Heart left ventricle (tissue), 16 donors: ENCODE data around the gene FAM227B. TPM values are rescaled to one million over a fixed set of nuclear protein-coding genes. Genes with fewer than 3 reads are reported as not detected.
A peak's percentile ranks its signal among the peaks of the same experiment; 100 is the strongest.

Source experiments
- ATAC-seq, 4 donors: fragments of 200-7000 bp; cut with Tn5 transposase; one replicate each; pipeline ENCODE4 v1.9.1; 2020 to 2022; ENCODE audit warnings: moderate library complexity in 4 of 4, mild to moderate bottlenecking in 3 of 4, moderate number of reproducible peaks in 1 of 4
- DNase-seq, 5 donors: peaks; one replicate each; pipeline ENCODE4 v3.0.0-alpha.2; 2020
- H3K27ac ChIP-seq, 12 donors: fragments of 200-600 bp; sonication (generic) in 4 of 12; one replicate each; pipeline versions ENCODE4 v1.5.0 to v1.8.0; 2016 to 2022; ENCODE audit warnings: mild to moderate bottlenecking in 2 of 12
- H3K27me3 ChIP-seq, 9 donors: fragments of 200-600 bp; sonication (generic) in 2 of 9; one replicate each; pipeline versions ENCODE4 v1.5.1 to v1.8.0; 2016 to 2022; ENCODE audit warnings: mild to moderate bottlenecking in 3 of 9
- H3K36me3 ChIP-seq, 9 donors: fragments of 200-600 bp; sonication (generic) in 2 of 9; one replicate each; pipeline versions ENCODE4 v1.5.0 to v1.8.0; 2018 to 2022; ENCODE audit warnings: mild to moderate bottlenecking in 2 of 9
- H3K4me1 ChIP-seq, 12 donors: fragments of 200-600 bp; sonication (generic) in 4 of 12; one replicate each; pipeline versions ENCODE4 v1.5.0 to v1.8.0; 2016 to 2022; ENCODE audit warnings: mild to moderate bottlenecking in 3 of 12
- H3K4me3 ChIP-seq, 12 donors: fragments of 200-600 bp; sonication (generic) in 4 of 12; one replicate each; pipeline versions ENCODE4 v1.5.0 to v1.8.0; 2017 to 2022; ENCODE audit warnings: mild to moderate bottlenecking in 9 of 12, moderate library complexity in 4 of 12
- H3K9me3 ChIP-seq, 12 donors: fragments of 200-600 bp; sonication (generic) in 4 of 12; one replicate each; pipeline versions ENCODE4 v1.5.0 to v1.8.0; 2016 to 2022; ENCODE audit warnings: mild to moderate bottlenecking in 1 of 12
- CTCF ChIP-seq, 12 donors: fragments of 200-600 bp; sonication (generic) in 4 of 12; IDR thresholded peaks; one replicate each; pipeline versions ENCODE4 v1.5.0 to v1.8.0; 2018 to 2022; ENCODE audit warnings: antibody characterized with exemption in 12 of 12, mild to moderate bottlenecking in 5 of 12
- POLR2A ChIP-seq, 2 donors: fragments of 450-650 bp; IDR thresholded peaks; one replicate each; pipeline ENCODE4 v1.6.1; 2017; ENCODE audit warnings: antibody characterized with exemption in 2 of 2, mild to moderate bottlenecking in 2 of 2, moderate library complexity in 2 of 2
- WGBS, 4 donors: extraction: QIAGEN DNeasy Blood & Tissue Kit in 2 of 4; methylation state at CpG; one replicate each; pipeline versions ENCODE4 v1.1.5 to v1.1.7; 2013 to 2018; 5-methylcytosine and 5-hydroxymethylcytosine counted together
- intact Hi-C, 10 donors: fragments of 100-400 bp; cut with DNase I; formaldehyde crosslinking; loops; one replicate each; pipeline versions ENCODE4 v1.11.1 to v1.14.2; 2022
- polyA plus RNA-seq, 2 donors: library from polyadenylated mRNA; stranded (reverse); fragments of 200-250 nt; gene quantifications; one replicate each; pipeline ENCODE4 v1.2.3, GENCODE V29; 2013
- total RNA-seq, 9 donors: library from RNA; depleted of rRNA in 2 of 9; stranded (reverse); fragments of >200 nt in 2 of 9; fragmentation: NEBNext Ultra II Directional in 3 of 9; extraction: Animal tissue kit (Norgen Biotek cat#: 25700) in 3 of 9; gene quantifications; one replicate each; pipeline versions ENCODE4 v1.1.0 to v1.2.4, GENCODE V29; 2016 to 2023
- donor health status: ischemic (EF 13 %, LVEDD 7.1; RV severe dilation, severe dysfunction).
- donor health status: healthy with polysubstance abuse.
- donor health status: DM: no; HTN: yes; CAD: no.
- donor health status: DM: no; HTN: no; CAD: no.
- donor health status: ischemic (EF 25% LVEDD 6.9; RV normal size, moderate dysfunction).
- donor health status: ischemic (EF 25% LVEDD 5.7; RV mildly dilated, moderate dysfunction).
- donor health status: healthy.
- donor health status: DM: yes; HTN: yes; CAD: no.
- donor health status: ischemic (EF 35%, LVEDD 5.7; RV mildly dilated, moderate dysfunction).
- donor health status: nonischemic (EF 11% LVEDD 7.7; RV severe dilation, severe dysfunction).
- donor health status: DM: yes; HTN: yes; CAD: no.
- donor health status: PGD.
- donor health status: ischemic (EF 29% LVEDD 5.4; RV normal size, mild dysfunction).
- donor health status: nonischemic (EF 23%, LVEDD 6.1; RV moderate dilation, normal function).

Gene FAM227B
- total and polyA plus RNA-seq, 11 donors = 5.8 to 18.8 (median 14.3) TPM

- no peaks in the 10 kb centered on the region for H3K27me3 ChIP-seq
- no peaks in the 10 kb centered on the region for H3K9me3 ChIP-seq
- intact Hi-C loops = loop anchor here in 1 of 10 donors (5.0 kb wide), 1 partner anchor 35 kb away; no protein-coding TSS in a partner anchor
- WGBS, 4 donors = 13 to 23% (median 21%) methylated on average over 2 of the region's 2 CpGs
- peak in 1 of 4 donors; percentile 41 for ATAC-seq
- no peak for TF ChIP-seq CTCF (IDR thresholded peaks at IDR 0.05)
- no peaks in the 10 kb centered on the region for H3K36me3 ChIP-seq
- no peak overlapping the region for H3K4me3 ChIP-seq
- H3K4me1 ChIP-seq = peaks cover 0 to 46% (median 12%) of the 10 kb centered on the region in 12 donors
- DNase-seq = no peak
- H3K27ac ChIP-seq = peak overlapping the region in 5 of 12 donors; percentile 18 to 48 (median 21)
Measured at GRCh38 chr15:49462232-49462844, 158.3 kb downstream of the FAM227B start.

DNA sequence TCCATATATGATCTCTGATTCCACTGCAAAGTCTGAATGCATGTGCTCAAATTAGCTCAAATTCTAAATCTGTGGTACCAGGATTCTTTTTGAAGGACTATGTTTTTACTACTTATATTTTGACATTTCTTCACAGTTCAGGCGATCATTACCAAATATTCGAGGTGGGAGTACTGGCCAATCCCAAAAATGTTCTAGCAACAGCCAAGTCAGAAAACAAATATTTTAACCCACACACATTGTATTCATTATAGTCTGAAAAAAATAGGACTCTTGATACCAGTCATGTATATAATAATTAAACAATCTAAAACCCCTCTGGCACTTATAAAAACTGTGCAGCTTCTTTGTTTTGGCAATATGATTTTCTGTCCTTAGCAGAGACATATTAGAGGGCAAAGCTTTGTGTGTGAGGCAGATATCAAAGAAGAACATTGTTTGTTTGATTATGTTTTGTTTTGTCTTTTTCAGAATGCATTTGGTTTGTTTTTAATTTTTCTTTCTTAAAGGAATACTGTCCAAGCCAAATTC lies 160.1 kb downstream of the FAM227B start:
- no peaks in the 10 kb centered on the region for H3K9me3 ChIP-seq
- TF ChIP-seq CTCF (IDR thresholded peaks at IDR 0.05) (no peak), POLR2A (IDR thresholded peaks at IDR 0.05) (no peak)
- H3K4me3 ChIP-seq = no peak overlapping the region
- H3K4me1 ChIP-seq = peaks cover 0 to 42% (median 13%) of the 10 kb centered on the region in 12 donors
- no peaks in the 10 kb centered on the region for H3K36me3 ChIP-seq
- DNase-seq (no peak), ATAC-seq (no peak)
- peak overlapping the region in 3 of 12 donors; percentile 4 to 48 (median 9) for H3K27ac ChIP-seq
- H3K27me3 ChIP-seq = no peaks in the 10 kb centered on the region
- 74 to 80% (median 77%) methylated on average over 2 of the region's 2 CpGs for WGBS, 4 donors
- intact Hi-C loops = loop anchor here in 1 of 10 donors (5.0 kb wide), 1 partner anchor 33 kb away; no protein-coding TSS in a partner anchor

DNA sequence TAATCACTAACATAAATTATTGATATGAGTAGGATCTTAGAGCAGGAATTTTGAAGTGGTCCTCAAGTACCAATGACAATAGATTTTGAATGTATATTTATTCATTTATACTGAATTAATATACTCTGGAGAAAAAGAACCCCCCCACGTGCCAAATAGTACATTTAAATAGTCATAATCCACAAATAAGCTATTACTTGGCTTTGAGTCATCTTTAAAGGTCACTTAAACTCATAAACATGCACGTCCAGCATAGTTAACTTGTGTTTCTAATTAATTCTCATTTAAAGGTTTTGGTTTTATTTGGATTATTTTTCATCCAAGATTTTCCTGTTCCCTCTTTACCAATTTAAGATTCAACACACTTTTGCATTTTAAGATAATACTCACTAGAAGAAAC lies 162.5 kb downstream of the FAM227B start:
- WGBS, 4 donors = 18 to 27% (median 23%) methylated on average over 2 of the region's 2 CpGs
- Histone ChIP-seq H3K4me3 (no peak overlapping the region), H3K27ac (peak overlapping the region in 2 of 12 donors; percentile 12 to 22), H3K27me3 (no peaks in the 10 kb centered on the region), H3K4me1 (peaks cover 0 to 41% (median 13%) of the 10 kb centered on the region in 12 donors), H3K36me3 (no peaks in the 10 kb centered on the region), H3K9me3 (no peaks in the 10 kb centered on the region)
- ATAC-seq (no peak), DNase-seq (no peak)
- intact Hi-C loops = no loop called here
- TF ChIP-seq POLR2A (IDR thresholded peaks at IDR 0.05) (no peak), CTCF (IDR thresholded peaks at IDR 0.05) (no peak)

DNA sequence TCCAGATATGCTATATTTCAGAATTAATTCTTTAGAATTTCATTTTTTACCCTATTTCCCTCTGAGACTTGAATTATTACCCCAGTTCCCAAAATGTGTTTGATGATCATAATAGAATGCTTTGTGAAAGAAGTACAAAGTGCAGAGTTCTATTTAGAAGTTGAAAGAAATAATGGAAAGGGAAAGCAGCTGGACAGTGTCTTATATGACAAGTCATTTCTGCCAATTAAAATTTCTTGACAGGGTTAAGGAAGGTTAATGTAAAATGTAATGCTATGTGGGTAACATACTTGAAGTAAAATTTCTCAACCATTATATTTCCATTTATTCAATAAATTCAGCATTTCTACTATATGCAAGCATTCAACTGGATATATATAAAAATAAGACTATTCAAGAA lies 164.5 kb downstream of the FAM227B start:
- DNase-seq (no peak), ATAC-seq (peak in 1 of 4 donors; percentile 51)
- no peak for TF ChIP-seq CTCF (IDR thresholded peaks at IDR 0.05)
- no peak for TF ChIP-seq POLR2A (IDR thresholded peaks at IDR 0.05)
- H3K9me3 ChIP-seq = no peaks in the 10 kb centered on the region
- no peaks in the 10 kb centered on the region for H3K27me3 ChIP-seq
- no peaks in the 10 kb centered on the region for H3K36me3 ChIP-seq
- no peak overlapping the region for H3K4me3 ChIP-seq
- intact Hi-C loops = no loop called here
- peak overlapping the region in 1 of 12 donors; percentile 22 for H3K27ac ChIP-seq
- H3K4me1 ChIP-seq = peaks cover 0 to 22% (median 0%) of the 10 kb centered on the region in 12 donors
